Fibroblast of skin of right quadriceps (primary cell): ENCODE results near the gene S100A1.
"Not testable (repeated sequence)": the region's sequence is repeated elsewhere in the genome, so short reads cannot be mapped to it uniquely, and the experiment has no call there.

Source experiments
- DNase-seq: peaks from one replicate; pipeline ENCODE4 v3.0.0-alpha.2; 2013

Gene S100A1

DNA sequence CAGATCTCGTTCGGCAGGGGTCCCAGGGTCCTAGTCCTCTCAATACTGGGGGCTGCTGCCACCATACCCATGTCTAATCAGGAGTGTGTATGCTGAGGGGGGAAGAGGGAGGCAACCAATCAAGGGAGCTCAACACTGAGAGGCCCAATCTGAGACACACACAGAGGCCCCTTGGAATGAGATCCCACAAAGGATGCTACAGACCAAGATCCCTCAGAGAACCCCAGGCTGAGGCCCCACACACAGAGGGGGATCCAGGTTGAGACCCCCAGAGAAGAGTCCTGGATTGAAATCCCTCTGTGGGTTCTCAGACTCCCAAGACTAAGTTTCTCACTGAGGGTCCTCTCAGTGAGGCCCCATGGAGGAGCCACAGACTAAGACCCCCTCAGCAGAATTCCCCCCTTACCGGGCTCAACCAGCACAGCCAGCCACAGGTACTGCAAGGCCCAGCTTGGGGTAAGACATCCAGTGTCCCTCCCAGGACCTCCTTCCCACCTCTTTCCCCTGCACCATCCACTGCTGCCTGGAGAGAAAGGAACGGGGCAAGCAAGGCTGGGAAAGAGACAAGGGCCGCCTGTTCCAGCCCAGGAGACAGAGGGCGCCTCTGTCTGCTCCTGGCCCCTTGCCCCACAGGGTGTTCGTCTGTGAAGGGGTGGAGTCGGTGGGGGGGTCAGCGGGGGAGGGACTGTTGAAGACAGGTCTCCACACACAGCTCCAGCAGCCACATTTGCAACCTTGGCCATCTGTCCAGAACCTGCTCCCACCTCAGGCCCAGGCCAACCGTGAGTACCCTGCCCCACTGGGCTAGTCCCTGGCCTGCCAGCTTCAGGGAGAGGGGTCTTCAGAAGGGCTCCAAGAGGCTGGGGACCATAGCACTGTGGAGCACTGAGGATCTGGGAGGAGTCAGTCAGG lies at the start of gene S100A1:
TSS of gene S100A1 (plus strand) at position 720 of the 912 bp plus-strand sequence. CDS start 2,088 bp downstream, outside the sequence.
- no peak for DNase-seq

DNA sequence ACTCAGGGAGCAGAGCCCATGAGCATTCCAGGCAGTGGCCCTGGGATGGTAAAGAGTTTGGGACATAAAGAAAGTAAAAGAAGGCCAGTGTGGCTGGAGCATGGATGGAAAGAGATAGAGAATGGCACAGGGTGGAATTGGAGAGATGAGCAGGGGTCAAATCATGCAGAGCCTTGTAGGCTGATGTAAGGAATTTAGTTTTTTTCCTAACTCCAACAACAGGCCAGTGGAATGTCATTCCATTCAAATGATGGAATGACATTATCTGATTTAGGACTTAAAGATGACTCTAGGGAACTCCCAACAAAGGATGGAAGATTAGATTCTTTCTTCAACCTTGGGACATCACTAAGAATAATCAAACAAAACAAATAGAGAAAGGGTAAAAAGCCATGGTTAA lies 49.7 kb upstream of the S100A1 start:
- DNase-seq, result peak; percentile 76

DNA sequence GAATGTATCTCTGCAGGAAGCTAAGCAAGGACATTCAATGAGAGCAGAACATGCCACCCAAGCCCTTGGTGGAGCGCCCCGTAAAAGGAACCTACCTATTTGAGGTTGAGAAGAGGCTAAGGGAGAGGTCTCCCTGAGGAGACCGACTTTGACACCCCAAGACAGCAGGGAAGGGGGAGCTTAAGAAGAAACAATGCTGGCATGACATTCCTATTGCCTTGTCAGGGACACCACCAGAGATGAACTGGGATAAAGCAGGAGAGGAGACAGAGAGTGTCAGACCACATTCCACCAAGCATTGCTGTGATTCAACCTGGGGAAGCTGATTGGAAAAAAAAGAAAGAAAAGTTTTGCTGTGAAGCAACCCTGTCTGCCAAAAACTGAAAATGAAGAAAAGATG lies 49.3 kb upstream of the S100A1 start:
- peak; percentile 48 for DNase-seq

DNA sequence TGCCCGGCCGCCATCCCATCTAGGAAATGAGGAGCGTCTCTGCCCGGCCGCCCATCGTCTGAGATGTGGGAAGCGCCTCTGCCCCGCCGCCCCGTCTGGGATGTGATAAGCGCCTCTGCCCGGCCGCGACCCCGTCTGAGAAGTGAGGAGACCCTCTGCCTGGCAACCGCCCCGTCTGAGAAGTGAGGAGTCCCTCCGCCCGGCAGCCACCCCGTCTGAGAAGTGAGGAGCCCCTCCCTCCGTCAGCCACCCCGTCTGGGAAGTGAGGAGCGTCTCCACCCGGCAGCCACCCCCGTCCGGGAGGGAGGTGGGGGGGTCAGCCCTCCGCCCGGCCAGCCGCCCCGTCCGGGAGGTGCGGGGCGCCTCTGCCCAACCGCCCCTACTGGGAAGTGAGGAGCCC lies 45.4 kb upstream of the S100A1 start:
- DNase-seq, result not testable (repeated sequence)

DNA sequence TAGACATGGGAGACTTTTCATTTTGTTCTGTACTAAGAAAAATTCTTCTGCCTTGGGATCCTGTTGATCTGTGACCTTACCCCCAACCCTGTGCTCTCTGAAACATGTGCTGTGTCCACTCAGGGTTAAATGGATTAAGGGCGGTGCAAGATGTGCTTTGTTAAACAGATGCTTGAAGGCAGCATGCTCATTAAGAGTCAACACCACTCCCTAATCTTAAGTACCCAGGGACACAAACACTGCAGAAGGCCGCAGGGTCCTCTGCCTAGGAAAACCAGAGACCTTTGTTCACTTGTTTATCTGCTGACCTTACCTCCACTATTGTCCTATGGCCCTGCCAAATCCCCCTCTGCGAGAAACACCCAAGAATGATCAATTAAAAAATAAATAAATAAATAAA lies 44.7 kb upstream of the S100A1 start:
- DNase-seq, result not testable (repeated sequence)

DNA sequence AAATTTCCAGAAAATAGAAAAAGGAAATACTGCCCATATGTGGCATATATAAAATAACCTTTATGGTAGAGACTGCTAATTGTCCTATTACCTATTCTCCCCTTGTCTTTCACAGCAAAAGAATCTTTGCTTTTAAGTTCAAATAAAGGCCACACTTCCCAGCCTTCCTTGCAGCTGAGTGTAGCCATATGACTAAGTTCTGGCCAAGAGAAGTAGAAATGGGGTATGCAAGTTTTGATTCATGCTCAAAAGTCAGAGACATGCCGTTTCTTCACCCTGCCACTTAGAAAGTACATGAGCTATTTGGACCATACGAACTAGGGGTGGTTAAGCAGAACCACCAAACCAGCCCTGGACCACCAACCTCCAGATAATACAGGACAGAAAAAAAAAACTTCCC lies 44.3 kb upstream of the S100A1 start:
- peak; percentile 26 for DNase-seq

DNA sequence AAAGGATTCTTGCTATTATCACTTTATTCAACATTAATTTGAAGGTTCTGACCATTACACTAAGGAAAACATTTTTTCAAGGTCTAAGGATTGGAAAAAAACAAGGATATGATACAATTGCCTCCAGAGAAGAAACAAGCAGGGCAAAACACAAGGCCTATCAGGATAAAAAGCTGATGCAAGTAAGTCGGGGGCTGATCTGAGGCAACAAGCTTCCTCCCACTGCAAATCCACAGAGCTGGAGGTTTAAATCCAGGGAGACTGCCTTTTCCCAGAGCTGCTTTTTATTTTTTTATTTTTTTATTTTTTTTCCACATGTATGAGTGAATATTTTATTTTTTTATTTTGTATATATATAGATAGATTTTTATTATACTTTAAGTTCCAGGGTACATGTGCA lies 43.2 kb upstream of the S100A1 start:
- DNase-seq, result no peak

DNA sequence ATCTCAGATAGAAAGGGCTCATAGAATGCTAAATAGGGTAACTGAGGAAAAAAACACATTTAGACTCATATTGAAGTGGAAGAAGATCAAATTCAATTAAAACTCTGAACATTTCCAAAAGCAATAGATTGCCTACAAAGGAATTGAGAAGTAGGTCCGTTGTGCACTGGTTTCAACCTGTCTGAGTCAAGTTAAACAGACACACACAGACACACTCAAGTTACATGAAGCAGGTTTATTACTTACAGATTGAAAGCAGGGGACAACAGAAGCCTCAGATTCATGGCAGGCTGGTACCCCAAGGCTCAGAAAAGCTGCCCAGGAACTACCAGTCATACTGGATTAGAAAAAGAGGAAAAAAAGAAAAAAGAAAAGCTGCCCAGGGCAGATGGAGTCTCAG lies 41.9 kb upstream of the S100A1 start:
- DNase-seq, result no peak

DNA sequence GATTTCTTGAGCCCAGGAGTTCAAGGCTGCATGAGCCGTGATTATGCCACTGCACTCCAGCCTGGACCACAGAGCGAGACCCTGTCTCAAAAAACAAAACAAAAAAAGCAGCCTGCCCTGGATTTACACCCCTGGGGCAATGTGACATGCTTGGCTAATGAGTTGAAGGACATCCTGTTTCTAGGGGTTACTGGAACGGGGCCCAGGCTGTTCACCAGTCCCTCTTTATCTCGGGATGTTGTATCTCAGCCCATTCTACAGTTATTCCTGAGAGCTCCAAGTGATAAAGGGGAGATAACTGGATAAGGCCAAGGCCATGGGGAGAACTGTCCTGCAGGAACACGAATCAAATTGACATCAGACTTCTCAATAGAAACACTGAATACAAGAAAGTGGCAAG lies 40.9 kb upstream of the S100A1 start:
- no peak for DNase-seq

DNA sequence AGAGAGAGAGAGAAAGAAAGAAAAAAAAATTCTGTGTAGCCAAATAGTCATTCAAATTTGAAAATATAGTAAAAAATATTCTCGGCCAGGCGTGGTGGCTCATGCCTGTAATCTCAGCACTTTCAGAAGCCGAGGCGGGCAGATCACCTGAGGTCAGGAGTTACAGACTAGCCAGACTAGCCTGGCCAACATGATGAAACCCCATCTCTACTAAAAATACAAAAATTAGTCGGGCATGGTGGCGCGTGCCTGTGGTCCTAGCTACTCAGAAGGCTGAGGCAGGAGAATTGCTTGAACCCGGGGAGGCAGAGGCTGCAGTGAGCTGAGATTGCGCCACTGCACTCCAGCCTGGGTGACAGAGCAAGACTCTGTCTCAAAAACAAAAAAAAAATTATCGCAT lies 40.2 kb upstream of the S100A1 start:
- DNase-seq, result not testable (repeated sequence)

DNA sequence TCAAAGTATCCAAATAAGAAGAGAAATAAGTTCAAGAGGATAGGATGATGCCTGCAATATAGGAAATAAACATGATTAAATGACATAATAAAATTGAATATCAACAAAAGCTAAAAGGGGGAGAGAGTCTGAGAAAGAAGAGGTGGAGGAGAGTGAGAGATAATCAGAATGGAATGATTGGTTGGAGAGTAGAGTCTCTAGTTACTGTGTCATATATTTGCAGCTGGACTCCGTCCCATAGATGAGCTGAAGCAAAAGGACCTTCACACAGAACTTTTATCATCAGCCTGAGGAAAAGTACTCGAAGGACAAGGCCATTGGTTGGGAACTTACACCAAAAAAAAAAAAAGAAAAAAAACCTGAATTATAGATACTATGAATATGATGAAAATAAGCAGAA lies 39.8 kb upstream of the S100A1 start:
- no peak for DNase-seq

DNA sequence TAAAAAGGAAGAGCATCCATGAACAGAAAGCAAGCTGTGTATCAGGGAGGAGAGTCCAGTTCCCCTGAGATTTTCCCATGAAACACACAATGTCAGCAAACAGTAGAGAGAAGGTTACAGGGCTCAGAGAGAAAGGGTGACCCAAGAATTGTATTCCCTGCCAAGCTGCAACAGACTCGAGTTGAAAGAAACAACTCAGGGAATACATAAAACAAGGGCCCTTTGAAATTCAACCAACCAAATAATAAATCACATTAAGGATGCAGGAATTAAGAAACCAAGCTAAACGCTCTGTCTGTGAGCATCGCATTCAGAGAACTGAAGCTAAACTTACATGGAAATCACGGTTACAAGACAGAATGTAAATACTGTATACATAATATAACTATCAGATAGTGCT lies 35.5 kb upstream of the S100A1 start:
- no peak for DNase-seq

DNA sequence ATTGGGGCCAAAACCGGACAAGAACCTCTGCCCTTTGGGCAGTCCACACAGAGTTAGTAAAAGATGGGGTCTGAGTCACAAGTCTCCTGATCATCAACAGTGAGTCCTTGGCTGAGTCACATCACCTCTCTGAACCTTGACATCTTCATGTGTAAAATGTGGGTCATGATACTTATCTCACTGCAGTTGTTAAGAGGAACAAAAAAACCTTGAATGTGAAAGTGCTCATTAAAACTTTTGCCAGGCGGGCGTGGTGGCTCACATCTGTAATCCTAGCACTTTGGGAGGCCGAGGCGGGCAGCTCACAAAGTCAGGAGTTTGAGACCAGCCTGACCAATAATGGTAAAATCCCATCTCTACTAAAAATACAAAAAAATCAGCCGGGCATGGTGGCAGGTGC lies 31.0 kb upstream of the S100A1 start:
- DNase-seq, result no peak

DNA sequence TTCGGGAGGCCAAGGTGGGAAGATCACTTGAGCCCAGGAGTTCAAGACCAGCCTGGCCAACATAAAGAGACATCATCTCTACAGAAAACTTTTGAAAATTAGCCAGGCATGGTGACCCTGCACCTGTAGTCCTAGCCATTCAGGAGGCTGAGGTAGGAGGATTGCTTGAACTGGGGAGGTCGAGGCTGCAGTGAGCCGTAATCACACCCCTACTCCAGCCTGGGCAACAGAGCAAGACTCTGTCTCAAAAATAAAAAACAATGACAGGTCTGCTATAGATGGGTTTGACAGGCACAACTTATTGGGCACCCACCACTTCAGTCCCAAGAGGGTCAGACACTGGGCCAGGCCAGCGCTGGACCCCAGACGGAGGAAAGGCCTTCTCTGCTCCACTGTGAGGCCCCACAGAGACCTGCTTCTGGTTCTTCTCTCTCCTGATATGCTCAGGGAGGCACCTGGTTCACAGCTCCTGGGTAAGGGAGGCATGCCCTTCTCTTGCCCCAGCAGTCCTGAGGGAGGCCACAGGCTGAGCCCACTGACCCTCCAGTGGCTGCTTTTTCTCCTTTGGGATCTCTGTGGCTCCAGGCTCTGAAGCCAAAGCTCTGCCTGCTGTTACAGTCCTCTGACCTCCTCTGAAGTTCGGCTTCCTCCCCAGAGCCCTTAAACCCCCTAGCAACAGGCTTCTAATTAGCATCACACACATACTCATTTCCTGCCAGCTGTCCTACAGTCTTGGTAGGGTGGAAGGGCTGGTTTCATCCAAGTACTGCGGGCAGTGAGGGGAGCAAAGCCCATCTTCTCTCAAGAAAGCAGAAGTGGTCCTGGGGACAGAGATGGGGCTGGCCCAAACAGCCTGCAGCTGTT lies 29.7 kb upstream of the S100A1 start:
- DNase-seq, result peak; percentile 74

DNA sequence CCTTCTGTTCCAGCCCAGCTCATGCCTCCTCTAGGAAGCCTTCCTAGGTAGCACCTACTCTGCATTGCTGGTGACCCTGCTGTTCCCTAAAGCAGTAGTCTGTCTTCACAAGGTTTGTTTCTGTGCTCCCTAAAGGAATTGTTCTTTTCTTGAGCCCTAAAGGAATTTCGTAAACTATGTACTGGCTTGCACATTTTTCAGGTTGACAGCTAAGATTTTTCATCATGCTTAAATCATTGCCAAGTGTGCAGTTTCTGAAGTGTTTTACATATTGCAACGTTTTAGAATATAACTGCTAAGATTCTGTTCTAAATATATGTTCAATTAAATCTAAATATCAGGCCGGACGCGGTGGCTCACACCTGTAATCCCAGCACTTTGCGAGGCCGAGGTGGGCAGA lies 28.4 kb upstream of the S100A1 start:
- DNase-seq, result no peak

DNA sequence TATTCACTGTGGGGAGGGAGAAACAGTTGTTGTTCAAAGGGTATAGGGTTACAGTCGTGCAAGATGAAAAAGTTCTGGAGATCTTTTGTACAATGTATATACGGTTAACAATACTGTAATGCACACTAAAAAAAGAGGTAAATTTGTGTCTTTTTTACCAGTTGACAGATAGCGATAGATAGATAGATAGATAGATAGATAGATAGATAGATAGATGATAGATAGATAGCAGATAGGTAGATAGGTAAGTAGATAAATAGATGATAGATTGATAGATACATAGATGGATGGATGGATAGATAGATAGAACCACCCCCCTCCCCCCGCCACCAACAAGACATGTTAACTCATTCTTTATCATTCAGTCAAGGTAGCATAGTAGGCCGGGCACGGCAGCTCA lies 25.5 kb upstream of the S100A1 start:
- no peak for DNase-seq

DNA sequence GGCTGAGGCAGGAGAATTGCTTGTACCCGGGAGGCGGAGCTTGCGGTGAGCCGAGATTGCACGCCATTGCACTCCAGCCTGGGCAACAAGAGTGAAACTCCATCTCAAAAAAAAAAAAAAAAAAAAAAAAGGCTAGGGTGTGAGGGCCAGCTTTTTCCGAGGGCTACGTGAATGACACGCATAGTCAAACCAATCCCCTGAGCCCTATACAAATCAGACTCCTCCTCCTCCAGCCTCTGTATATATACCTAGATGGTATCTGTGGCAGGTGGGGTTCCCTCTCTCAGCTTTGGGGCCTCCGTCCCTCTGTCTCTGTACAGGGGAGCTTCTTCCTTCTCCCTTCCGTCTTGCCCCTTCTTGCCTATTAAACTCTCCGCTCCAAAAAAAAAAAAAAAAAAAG lies 22.0 kb upstream of the S100A1 start:
- DNase-seq, result no peak

DNA sequence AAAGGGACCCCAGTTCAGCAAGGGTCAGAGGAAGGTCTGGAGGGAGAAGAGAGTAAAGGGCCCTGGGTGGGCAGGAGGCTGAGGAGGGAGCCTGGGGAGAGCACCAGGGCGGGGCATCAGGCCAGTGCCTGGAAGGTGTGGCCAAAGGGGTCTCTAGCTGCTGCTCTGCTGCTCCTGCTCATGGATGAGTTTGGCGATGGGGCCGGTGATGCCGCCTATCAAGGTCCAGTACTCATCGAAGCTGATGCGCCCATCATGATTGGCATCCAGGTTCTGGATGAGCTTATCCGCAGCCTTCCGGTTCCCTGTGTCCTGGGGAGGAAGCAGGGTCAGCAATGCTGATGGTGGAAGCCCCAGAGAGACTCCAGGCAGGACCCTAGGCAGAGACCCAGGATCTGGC lies 20.9 kb upstream of the S100A1 start:
- DNase-seq, result no peak

DNA sequence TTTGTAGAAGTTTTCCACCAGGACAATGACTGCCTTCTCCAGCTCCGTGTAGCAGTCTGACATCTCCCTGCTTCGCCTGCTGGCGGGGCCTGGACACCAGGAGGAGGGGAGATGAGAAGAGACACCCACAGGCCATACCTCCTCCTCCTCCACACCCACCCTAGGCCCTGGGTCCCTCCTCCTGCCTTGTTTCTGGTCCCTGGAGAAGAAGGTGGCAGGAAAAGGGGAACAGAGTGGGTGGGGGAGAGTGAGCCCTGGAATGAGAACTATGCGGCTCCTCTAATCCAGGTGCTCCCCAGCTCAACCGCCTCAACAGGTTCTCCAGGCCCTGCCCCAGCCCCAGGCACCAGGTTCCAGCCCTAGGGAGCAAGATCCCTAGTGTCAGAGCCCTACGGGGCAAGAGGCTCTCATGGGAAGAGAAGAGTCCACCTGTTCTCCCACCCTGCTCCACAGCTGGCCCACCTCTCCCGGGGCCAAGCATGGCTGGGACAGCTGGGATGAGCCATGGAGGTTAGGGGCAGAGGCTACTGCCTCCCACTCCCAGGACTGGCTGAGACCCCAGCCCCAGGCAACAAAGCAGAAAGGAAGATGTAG lies 20.0 kb upstream of the S100A1 start:
- DNase-seq, result no peak

DNA sequence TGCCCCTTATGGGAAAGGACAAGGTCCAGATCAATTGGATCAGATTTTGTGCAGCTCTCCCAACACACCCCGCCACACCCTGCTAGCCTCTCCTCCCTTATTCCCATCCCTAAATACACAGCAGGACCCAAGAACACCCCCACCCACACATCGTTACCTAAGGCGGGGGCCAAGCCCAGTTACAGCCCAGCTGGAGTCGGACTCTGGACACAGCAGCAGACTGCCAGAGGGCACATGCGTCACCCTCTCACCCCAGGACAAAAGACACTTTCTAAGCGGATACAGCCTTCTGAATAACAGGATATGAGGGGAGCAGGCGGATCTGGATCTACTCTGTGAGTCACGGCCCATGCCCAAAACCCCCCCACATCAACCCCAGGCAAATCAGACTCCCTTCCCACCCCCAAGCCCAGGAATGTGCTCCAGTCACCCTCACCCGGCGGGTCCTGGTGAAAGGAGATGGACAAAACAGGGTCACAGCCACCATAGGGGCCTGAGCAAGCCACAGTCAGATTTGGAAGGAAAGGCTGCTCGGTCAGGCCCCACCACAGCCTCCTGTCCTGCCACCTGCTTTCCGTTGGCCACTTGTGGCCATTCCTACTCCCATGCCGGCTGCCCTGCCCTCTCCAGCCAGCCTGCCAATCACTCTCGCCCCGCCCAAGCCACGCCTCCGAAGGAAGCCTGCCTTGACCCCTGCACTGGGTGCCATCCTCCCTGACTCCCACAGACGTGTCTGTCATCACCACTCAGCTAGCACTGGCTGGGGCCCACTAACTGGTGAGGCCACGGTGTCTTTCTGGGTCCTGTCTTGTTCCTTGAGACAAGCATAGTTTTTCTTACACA lies 19.3 kb upstream of the S100A1 start:
- DNase-seq, result peak; percentile 88

DNA sequence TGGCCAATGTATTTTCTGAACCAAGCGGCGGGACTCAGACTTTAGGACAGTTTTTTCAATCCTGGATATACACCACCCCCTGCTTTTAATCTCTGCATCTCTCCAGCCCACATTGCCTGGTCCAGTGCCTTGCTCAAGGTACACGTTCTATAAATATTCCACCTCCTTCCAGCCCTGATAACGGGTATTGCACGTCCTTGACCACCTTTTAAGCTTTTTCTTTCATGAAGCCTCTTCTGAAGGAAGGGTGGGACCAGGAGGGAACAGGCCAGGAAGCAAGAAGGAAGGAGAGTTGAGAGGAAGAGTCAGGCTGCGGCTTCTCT lies 18.7 kb upstream of the S100A1 start:
- no peak for DNase-seq

DNA sequence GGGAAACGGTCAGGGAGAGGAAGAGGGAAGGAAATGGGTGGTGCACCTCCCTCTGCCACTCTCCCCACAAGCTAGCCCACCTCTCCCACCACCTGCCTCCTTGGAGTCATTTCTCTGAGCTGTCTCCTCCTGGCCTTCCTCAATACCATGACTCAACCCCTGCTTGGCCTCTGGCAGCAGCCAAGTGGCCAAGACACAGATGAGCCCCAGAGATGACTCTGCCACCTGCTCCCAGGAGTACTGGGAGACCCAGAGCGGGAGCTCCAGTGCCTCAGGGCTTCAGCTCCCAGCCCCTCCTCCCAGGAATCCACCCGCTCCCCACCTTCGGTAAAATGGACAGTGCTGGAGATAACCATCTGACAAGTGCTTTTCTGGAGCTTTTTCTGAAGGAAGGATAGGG lies 17.9 kb upstream of the S100A1 start:
- no peak for DNase-seq

DNA sequence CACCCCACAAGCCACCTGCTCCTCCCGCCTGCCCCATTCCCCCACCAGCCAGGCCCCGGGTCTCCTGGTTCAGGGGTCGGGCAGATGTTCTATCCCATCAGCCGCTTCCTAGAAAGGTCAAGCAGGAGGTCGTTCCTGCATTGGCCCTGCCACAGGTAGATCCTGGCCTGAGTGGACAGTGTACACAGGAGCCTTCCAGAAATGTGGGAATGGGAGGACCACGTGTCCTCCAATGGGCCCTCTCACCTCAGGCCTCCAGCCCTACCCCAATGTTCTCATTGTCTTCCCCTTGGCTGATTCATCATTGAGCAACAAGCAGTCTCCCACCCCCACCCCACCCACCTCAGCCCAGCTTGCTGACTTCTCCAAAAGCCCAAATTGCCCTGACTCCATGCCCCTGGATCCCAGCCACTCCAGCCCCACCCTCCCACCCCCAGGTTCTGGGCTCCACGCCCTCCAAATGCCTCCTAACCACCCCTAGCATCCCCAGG lies 17.4 kb upstream of the S100A1 start:
- peak; percentile 40 for DNase-seq
